DOHH2 (cell line): ENCODE measurements around the gene P2RX3.

Experiments used
- H3F3A ChIP-seq: fragments of 200-600 bp; sonication (generic), shearing (Covaris generic); 2 replicates; pipeline ENCODE4 v1.6.0; 2016; ENCODE audit warnings: antibody characterized with exemption, mild to moderate bottlenecking; ENCODE audit not compliant: control insufficient read depth, insufficient read depth
- H3K27ac ChIP-seq: fragments of 200-600 bp; sonication (generic); 2 replicates; pipeline ENCODE4 v1.5.1; 2014; ENCODE audit warnings: low read depth, mild to moderate bottlenecking, low read length, moderate library complexity
- H3K27me3 ChIP-seq: fragments of 200-600 bp; sonication (generic); 2 replicates; pipeline ENCODE4 v1.6.1; 2014; ENCODE audit warnings: mild to moderate bottlenecking, low read length, mixed read lengths; ENCODE audit not compliant: control insufficient read depth
- H3K36me3 ChIP-seq: fragments of 200-600 bp; sonication (generic); 2 replicates; pipeline ENCODE4 v1.6.1; 2014; ENCODE audit warnings: mild to moderate bottlenecking, low read length, moderate library complexity, mixed read lengths; ENCODE audit not compliant: control insufficient read depth
- H3K4me1 ChIP-seq: fragments of 200-600 bp; sonication (generic); 2 replicates; pipeline ENCODE4 v1.6.1; 2014; ENCODE audit warnings: mild to moderate bottlenecking, low read length, mixed read lengths; ENCODE audit not compliant: control insufficient read depth
- H3K4me2 ChIP-seq: fragments of 200-600 bp; sonication (generic); 2 replicates; pipeline ENCODE4 v1.6.0; 2014; ENCODE audit warnings: mild to moderate bottlenecking, low read length, moderate library complexity
- H3K4me3 ChIP-seq: fragments of 200-600 bp; sonication (generic); 2 replicates; pipeline ENCODE4 v1.5.1; 2014; ENCODE audit warnings: mild to moderate bottlenecking, low read length, mixed read lengths
- H3K79me2 ChIP-seq: fragments of 200-600 bp; sonication (generic); 2 replicates; pipeline ENCODE4 v1.6.1; 2014; ENCODE audit warnings: mild to moderate bottlenecking, low read length, mixed read lengths; ENCODE audit not compliant: control insufficient read depth
- H3K9me2 ChIP-seq: fragments of 200-600 bp; sonication (generic); replicated peaks from 2 replicates; pipeline ENCODE4 v1.6.1; 2014; ENCODE audit warnings: mild to moderate bottlenecking, low read length, mixed read lengths; ENCODE audit not compliant: control insufficient read depth
- H3K9me3 ChIP-seq: fragments of 200-600 bp; sonication (generic); 2 replicates; pipeline ENCODE4 v1.6.1; 2014; ENCODE audit warnings: antibody characterized with exemption, low read length, mixed read lengths; ENCODE audit not compliant: control insufficient read depth, insufficient read depth
- H4K20me1 ChIP-seq: fragments of 200-600 bp; sonication (generic); 2 replicates; pipeline ENCODE4 v1.6.0; 2014; ENCODE audit warnings: low read depth, mild to moderate bottlenecking, antibody characterized with exemption, low read length, moderate library complexity; ENCODE audit not compliant: control insufficient read depth, insufficient read depth
- CTCF ChIP-seq: fragments of 200-600 bp; sonication (generic); IDR thresholded peaks from one replicate; pipeline ENCODE4 v1.5.1; 2014; ENCODE audit warnings: antibody characterized with exemption, mild to moderate bottlenecking, low read depth, low read length; ENCODE audit not compliant: poor library complexity, severe bottlenecking
- EZH2phosphoT487 ChIP-seq: fragments of 200-600 bp; sonication (generic); IDR thresholded peaks from 2 replicates; pipeline ENCODE4 v1.6.1; 2017; ENCODE audit warnings: borderline replicate concordance, mild to moderate bottlenecking, antibody characterized with exemption, low read length, moderate library complexity, mixed read lengths

P2RX3 gene

GRCh38 chr11:57308426-57309060 is 29.6 kb upstream of the P2RX3 start:
- H4K20me1 ChIP-seq = no peaks in the 10 kb centered on the region
- no peaks in the 10 kb centered on the region for H3F3A ChIP-seq
- H3K9me3 ChIP-seq = no peaks in the 10 kb centered on the region
- TF ChIP-seq CTCF = no peak
- no peak for TF ChIP-seq EZH2phosphoT487
- H3K27ac ChIP-seq = no peak overlapping the region
- H3K79me2 ChIP-seq = no peaks in the 10 kb centered on the region
- peaks cover 10% of the 10 kb centered on the region; the same call in 1 of the 2 replicates for H3K4me1 ChIP-seq
- no peaks in the 10 kb centered on the region for H3K9me2 ChIP-seq
- no peaks in the 10 kb centered on the region for H3K36me3 ChIP-seq
- H3K4me3 ChIP-seq = no peak overlapping the region
- H3K27me3 ChIP-seq = no peaks in the 10 kb centered on the region
- H3K4me2 ChIP-seq = no peak overlapping the region

- Histone ChIP-seq H3K4me3 (no peak overlapping the region), H3K79me2 (no peaks in the 10 kb centered on the region), H3K4me2 (no peak overlapping the region)
Observed at GRCh38 chr11:57309106-57310059, 28.8 kb upstream of the P2RX3 start.

GRCh38 chr11:57310091-57310490 is 28.1 kb upstream of the P2RX3 start:
- Histone ChIP-seq H3K9me2 (no peaks in the 10 kb centered on the region), H3K36me3 (no peaks in the 10 kb centered on the region), H3K9me3 (no peaks in the 10 kb centered on the region), H3K27me3 (no peaks in the 10 kb centered on the region), H3K4me3 (no peak overlapping the region), H4K20me1 (no peaks in the 10 kb centered on the region), H3K4me1 (peaks cover 10% of the 10 kb centered on the region; the same call in 1 of the 2 replicates), H3K4me2 (no peak overlapping the region), H3F3A (no peaks in the 10 kb centered on the region), H3K79me2 (no peaks in the 10 kb centered on the region), H3K27ac (no peak overlapping the region)
- TF ChIP-seq EZH2phosphoT487 = no peak
- no peak for TF ChIP-seq CTCF

More at GRCh38 chr11:57309106-57310059, 28.8 kb upstream of the P2RX3 start:
- Histone ChIP-seq H3K9me2 (no peaks in the 10 kb centered on the region), H3K9me3 (no peaks in the 10 kb centered on the region), H3F3A (no peaks in the 10 kb centered on the region), H3K36me3 (no peaks in the 10 kb centered on the region), H3K4me1 (peaks cover 10% of the 10 kb centered on the region; the same call in 1 of the 2 replicates), H3K27ac (no peak overlapping the region), H3K27me3 (no peaks in the 10 kb centered on the region), H4K20me1 (no peaks in the 10 kb centered on the region)
- TF ChIP-seq EZH2phosphoT487 (no peak), CTCF (no peak)
